ENCODE results near the gene SIM1. TPM values are rescaled to one million over a fixed set of nuclear protein-coding genes. Genes with fewer than 3 reads are reported as not detected.
A peak's percentile ranks its signal among the peaks of the same experiment; 100 is the strongest.

The SIM1 gene
- total and polyA plus RNA-seq, 2 of the 8 experiments (the other 6 are each of a cell fraction or from before 2014, with no cell fraction given): 0.02 to 0.39 TPM

GRCh38 chr6:100452998-100453397, 11.7 kb downstream of the SIM1 start:
- no peak overlapping the region for H2BK5ac ChIP-seq (ENCODE audit: low read depth, low read length)
- CTCF ChIA-PET (ENCODE audit: partially characterized antibody): interaction anchor here (0.8 to 15.2 kb wide), 9 partner anchors 9 to 847 kb away, joined by 3 to 215 read pairs (median 3); partner anchors contain the start of gene SIM1
- no peak overlapping the region for H2BK15ac ChIP-seq (ENCODE audit: low read length)
- H3K23ac ChIP-seq (ENCODE audit: insufficient read length): no peak overlapping the region
- H3K27ac ChIP-seq (ENCODE audit: low read depth, low read length): no peak overlapping the region
- no peak overlapping the region for H4K91ac ChIP-seq (replicated peaks; ENCODE audit: insufficient read length, low read length)
- H3K79me2 ChIP-seq (ENCODE audit: control insufficient read depth in 1 of 2, insufficient read depth in 2 of 2, low read length in 2 of 2): no peaks in the 10 kb centered on the region
- no peak overlapping the region for H2BK12ac ChIP-seq (ENCODE audit: low read depth, low read length)
- no peak overlapping the region for H3K4ac ChIP-seq (replicated peaks; ENCODE audit: insufficient read length, low read depth, low read length)
- H4K5ac ChIP-seq (ENCODE audit: insufficient read length, low read depth, low read length): no peak overlapping the region
- peaks cover 12 to 46% (median 33%) of the 10 kb centered on the region in 4 experiments for H3K4me1 ChIP-seq (replicated peaks in 1 of 4; ENCODE audit: control insufficient read depth in 3 of 4, insufficient read depth in 4 of 4, low read length in 3 of 4)
- no peak overlapping the region for H2BK120ac ChIP-seq (replicated peaks; ENCODE audit: low read depth, low read length)
- no peak overlapping the region for H2AFZ ChIP-seq (ENCODE audit: low read length)
- H4K20me1 ChIP-seq (replicated peaks in 1 of 2; ENCODE audit: control insufficient read depth in 1 of 2, insufficient read depth in 2 of 2, low read length in 2 of 2): peaks cover 27 to 30% of the 10 kb centered on the region in 2 experiments
- no peak overlapping the region for H3K9ac ChIP-seq (replicated peaks in 1 of 4; ENCODE audit: extremely low read depth in 1 of 4, low read depth in 3 of 4, low read length in 3 of 4)
- no peak overlapping the region; the same call in 1 of the 2 replicates for H3K18ac ChIP-seq (ENCODE audit: extremely low read depth, low read length)
- POLR2A ChIA-PET (ENCODE audit: partially characterized antibody): interaction anchor here (1.0 to 1.5 kb wide), 2 partner anchors 12 to 14 kb away, joined by 3 to 6 read pairs; partner anchors contain the start of gene SIM1
- peaks cover 7% of the 10 kb centered on the region; the same call in 1 of the 2 replicates for H3K23me2 ChIP-seq (ENCODE audit: low read depth, low read length)
- H3K27me3 ChIP-seq (replicated peaks in 1 of 4; ENCODE audit: control insufficient read depth in 3 of 4, extremely low read depth in 1 of 4, insufficient read depth in 3 of 4, low read length in 3 of 4): peaks cover 97 to 100% (median 100%) of the 10 kb centered on the region in 4 experiments
- H3K14ac ChIP-seq (ENCODE audit: insufficient read length): no peak overlapping the region
- H3K56ac ChIP-seq (replicated peaks; ENCODE audit: insufficient read length, low read depth, low read length): no peak overlapping the region
- no peak overlapping the region for H4K8ac ChIP-seq (ENCODE audit: extremely low read depth, insufficient read depth, low read length)
- no peaks in the 10 kb centered on the region for H3K9me3 ChIP-seq (ENCODE audit: insufficient read depth in 2 of 2, low read depth in 1 of 2, low read length in 1 of 2)
- H3K36me3 ChIP-seq (ENCODE audit: control insufficient read depth in 2 of 4, insufficient read depth in 4 of 4, low read length in 3 of 4): no peaks in the 10 kb centered on the region
- no peak overlapping the region for H3K4me3 ChIP-seq (ENCODE audit: extremely low read depth in 1 of 4, insufficient read depth in 2 of 4, low read depth in 3 of 4, low read length in 4 of 4)
- DNase-seq (ENCODE audit: low read depth in 1 of 2, low spot score in 2 of 2): no peak
- WGBS, 2 experiments (ENCODE audit: extremely low coverage in 1 of 2, insufficient coverage in 1 of 2, insufficient read length in 1 of 2, insufficient replicate concordance in 2 of 2, low coverage in 1 of 2, low lambda C conversion rate in 2 of 2, missing lambda C conversion rate in 1 of 2): 20% methylated on average over 3 of the region's 3 CpGs; no CpG with 5 or more reads in 1 of the 2 experiments
- H2AK5ac ChIP-seq (ENCODE audit: low read depth, low read length): no peak overlapping the region
- H3K4me2 ChIP-seq (ENCODE audit: insufficient read depth in 1 of 2, low read depth in 2 of 2, low read length in 2 of 2): peak overlapping the region in 1 of 2 experiments; percentile 61; a peak in 1 of 4 replicates
- no peak overlapping the region for H2BK20ac ChIP-seq (ENCODE audit: low read length)
- H3K79me1 ChIP-seq (ENCODE audit: low read depth, low read length): no peaks in the 10 kb centered on the region
- no peak for FAIRE-seq
- TF ChIP-seq CREB1 (IDR thresholded peaks at IDR 0.05) (no peak), SRF (IDR thresholded peaks at IDR 0.05; ENCODE audit: low read depth, low read length) (no peak), SUZ12 (IDR thresholded peaks at IDR 0.05; ENCODE audit: low read length) (no peak), SP1 (IDR thresholded peaks at IDR 0.05; ENCODE audit: low read depth, low read length) (0 out of 2 replicates have a peak, but pooled peaks have one; percentile 6), CHD1 (IDR thresholded peaks at IDR 0.05; ENCODE audit: low read depth, low read length) (no peak), RAD21 (IDR thresholded peaks at IDR 0.05 in 1 of 2, conservative IDR thresholded peaks at IDR 0.05 in 1 of 2; ENCODE audit: low read depth in 2 of 2, low read length in 2 of 2) (no peak), TAF7 (optimal IDR thresholded peaks at IDR 0.05; ENCODE audit: borderline replicate concordance, low read depth, low read length) (no peak), BACH1 (IDR thresholded peaks at IDR 0.05; ENCODE audit: low read length) (no peak), BRCA1 (IDR thresholded peaks at IDR 0.05; ENCODE audit: low read depth, low read length) (no peak), HDAC6 (IDR thresholded peaks at IDR 0.05; ENCODE audit: low read depth, low read length) (no peak), POLR2A (IDR thresholded peaks at IDR 0.05; ENCODE audit: control extremely low read depth in 1 of 2, low read depth in 2 of 2, low read length in 2 of 2) (no peak), SIX5 (IDR thresholded peaks at IDR 0.05; ENCODE audit: low read depth, low read length) (no peak), CBX8 (IDR thresholded peaks at IDR 0.05; ENCODE audit: borderline replicate concordance, low read depth, low read length) (0 out of 2 replicates have a peak, but pooled peaks have one; percentile 1)
- TF ChIP-seq, protein P1, sequence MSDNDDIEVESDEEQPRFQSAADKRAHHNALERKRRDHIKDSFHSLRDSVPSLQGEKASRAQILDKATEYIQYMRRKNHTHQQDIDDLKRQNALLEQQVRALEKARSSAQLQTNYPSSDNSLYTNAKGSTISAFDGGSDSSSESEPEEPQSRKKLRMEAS (IDR thresholded peaks at IDR 0.05): no peak
